Psoas muscle (tissue), 8 donors: ENCODE data around the gene CWC25. TPM values are rescaled to one million over a fixed set of nuclear protein-coding genes. Genes with fewer than 3 reads are reported as not detected.

ENCODE experiments used
- ATAC-seq, 4 donors: fragments of 200-7000 bp; cut with Tn5 transposase; one replicate each; pipeline ENCODE4 v1.9.1; 2020; ENCODE audit warnings: moderate library complexity in 3 of 4, mild to moderate bottlenecking in 2 of 4
- DNase-seq, 2 donors: peaks; one replicate each; pipeline ENCODE4 v3.0.0-alpha.2; 2020
- H3K27ac ChIP-seq: fragments of 200-600 bp; one replicate; pipeline ENCODE4 v1.8.0; 2022
- H3K27me3 ChIP-seq, 3 donors: fragments of 200-600 bp in 1 of 3; one replicate each; pipeline versions ENCODE4 v1.6.1 to v1.8.0; 2013 to 2022; ENCODE audit warnings: low read length in 2 of 3, mild to moderate bottlenecking in 2 of 3, moderate library complexity in 1 of 3; ENCODE audit not compliant: insufficient read depth in 3 of 3
- H3K36me3 ChIP-seq, 2 donors: fragments of 200-600 bp in 1 of 2; one replicate each; pipeline versions ENCODE4 v1.6.1 to v1.8.0; 2013 to 2022; ENCODE audit warnings: low read depth in 1 of 2, mild to moderate bottlenecking in 1 of 2, moderate library complexity in 1 of 2; ENCODE audit not compliant: insufficient read depth in 1 of 2
- H3K4me1 ChIP-seq: fragments of 200-600 bp; one replicate; pipeline ENCODE4 v1.8.0; 2022
- H3K4me3 ChIP-seq: fragments of 200-600 bp; one replicate; pipeline ENCODE4 v1.8.0; 2022; ENCODE audit warnings: mild to moderate bottlenecking
- H3K9me3 ChIP-seq: fragments of 200-600 bp; one replicate; pipeline ENCODE4 v1.8.0; 2022
- CTCF ChIP-seq: fragments of 200-600 bp; IDR thresholded peaks from one replicate; pipeline ENCODE4 v1.8.0; 2022; ENCODE audit warnings: antibody characterized with exemption
- WGBS, 3 donors: extraction: QIAGEN DNeasy Blood & Tissue Kit; methylation state at CpG; one replicate each; pipeline versions ENCODE4 v1.1.6 to v1.1.7; 2013; 5-methylcytosine and 5-hydroxymethylcytosine counted together
- intact Hi-C, 2 donors: fragments of 100-400 bp; cut with DNase I; formaldehyde crosslinking; loops; one replicate each; pipeline versions ENCODE4 v1.11.0 to v1.14.2; 2022
- polyA plus RNA-seq, 3 donors: library from polyadenylated mRNA; stranded (reverse); fragments of 200-250 nt; gene quantifications; one replicate each; pipeline ENCODE4 v1.2.3, GENCODE V29; 2013
- total RNA-seq, 4 donors: library from RNA; stranded (reverse); fragmentation: NEBNext Ultra II Directional in 2 of 4; extraction: Animal tissue kit (Norgen Biotek cat#: 25700) in 2 of 4; gene quantifications; one replicate each; pipeline versions ENCODE4 v1.2.1 to v1.2.4, GENCODE V29; 2021 to 2023
- donor health status: healthy with polysubstance abuse.
- donor health status: DM: no; HTN: no; CAD: no; lungs with moderate emphysema.
- donor health status: Bipolar disorder and iron deficiency.
- donor health status: healthy.
- donor health status: DM: yes; HTN: yes; CAD: no.
- donor health status: DM: no; HTN: no; CAD: no.
- donor health status: DM: no; HTN: no; CAD: no.
- donor health status: DM: yes; HTN: yes; CAD: no.

Gene CWC25
- total and polyA plus RNA-seq, 7 donors, result 9.7 to 22.0 (median 15.0) TPM

GRCh38 chr17:38751144-38751807, 73.8 kb downstream of the CWC25 start:
- peaks cover 32% of the 10 kb centered on the region for H3K4me1 ChIP-seq
- TF ChIP-seq CTCF, result no peak
- H3K27me3 ChIP-seq, result peaks cover 0 to 52% (median 8%) of the 10 kb centered on the region in 3 donors
- DNase-seq (no peak), ATAC-seq (no peak)
- intact Hi-C loops, result loop anchor here in 1 of 2 donors (5.0 to 10.0 kb wide), 2 partner anchors 74 to 401 kb away; partner anchors contain the start of genes CWC25 and PLXDC1
- H3K4me3 ChIP-seq, result peak overlapping the region; percentile 79
- H3K27ac ChIP-seq, result no peak overlapping the region
- H3K36me3 ChIP-seq, result peaks cover 3 to 27% of the 10 kb centered on the region in 2 donors
- no peaks in the 10 kb centered on the region for H3K9me3 ChIP-seq
- 15 to 21% (median 17%) methylated on average over 10 of the region's 10 CpGs for WGBS, 3 donors

Other genes with a start within 250 kb of the CWC25 start
- under 1 TPM in 3 of 4 donors, not detected in 1; 0.13 to 0.39 (median 0.30) TPM for gene SRCIN1, start 219.4 kb downstream of the CWC25 start, total RNA-seq
- gene SRCIN1, start 219.4 kb downstream of the CWC25 start, polyA plus RNA-seq, result under 1 TPM; 0.04 to 0.18 (median 0.08) TPM
- 1 to 10 TPM in 1 of 4 donors, under 1 TPM in 3; 0.21 to 1.2 (median 0.63) TPM for gene EPOP, start 150.4 kb downstream of the CWC25 start, total RNA-seq
- gene EPOP, start 150.4 kb downstream of the CWC25 start, polyA plus RNA-seq, result 1 to 10 TPM in 1 of 3 donors, under 1 TPM in 2; 0.21 to 1.1 (median 0.44) TPM
- 100 to 1,000 TPM in 1 of 4 donors, 10 to 100 TPM in 3; 78.5 to 120 (median 84.9) TPM for gene MLLT6, start 120.0 kb downstream of the CWC25 start, total RNA-seq
- 10 to 100 TPM; 16.3 to 50.2 (median 25.5) TPM for gene MLLT6, start 120.0 kb downstream of the CWC25 start, polyA plus RNA-seq
- 10 to 100 TPM; 29.9 to 45.5 (median 37.4) TPM for gene CISD3, start 95.0 kb downstream of the CWC25 start, total RNA-seq
- gene CISD3, start 95.0 kb downstream of the CWC25 start, polyA plus RNA-seq, result 10 to 100 TPM; 39.6 to 83.6 (median 41.5) TPM
- gene PCGF2, start 77.0 kb downstream of the CWC25 start, total RNA-seq, result 10 to 100 TPM in 1 of 4 donors, 1 to 10 TPM in 3; 7.1 to 10.8 (median 7.5) TPM
- gene PCGF2, start 77.0 kb downstream of the CWC25 start, polyA plus RNA-seq, result 1 to 10 TPM; 3.3 to 5.8 (median 5.1) TPM
- gene PSMB3, start 72.6 kb downstream of the CWC25 start, total RNA-seq, result 100 to 1,000 TPM; 112 to 209 (median 184) TPM
- 100 to 1,000 TPM; 286 to 463 (median 332) TPM for gene PSMB3, start 72.6 kb downstream of the CWC25 start, polyA plus RNA-seq
- 10 to 100 TPM; 61.2 to 66.7 (median 63.8) TPM for gene PIP4K2B, start 25.8 kb downstream of the CWC25 start, total RNA-seq
- gene PIP4K2B, start 25.8 kb downstream of the CWC25 start, polyA plus RNA-seq, result 10 to 100 TPM; 19.3 to 72.6 (median 26.5) TPM
- gene RPL23, start 28.4 kb upstream of the CWC25 start, total RNA-seq, result 1,000 to 10,000 TPM in 1 of 4 donors, 100 to 1,000 TPM in 3; 816 to 1,006 (median 921) TPM
- gene RPL23, start 28.4 kb upstream of the CWC25 start, polyA plus RNA-seq, result 1,000 to 10,000 TPM; 1,675 to 2,332 (median 1,765) TPM
- gene LASP1, start 44.7 kb upstream of the CWC25 start, total RNA-seq, result 10 to 100 TPM; 14.6 to 20.1 (median 17.2) TPM
- 10 to 100 TPM in 2 of 3 donors, 1 to 10 TPM in 1; 8.6 to 14.0 (median 10.9) TPM for gene LASP1, start 44.7 kb upstream of the CWC25 start, polyA plus RNA-seq
- gene FBXO47, start 142.1 kb upstream of the CWC25 start, total RNA-seq, result not detected
- under 1 TPM in 1 of 3 donors, not detected in 2; 0.03 TPM for gene FBXO47, start 142.1 kb upstream of the CWC25 start, polyA plus RNA-seq